H1 (cell line): ENCODE results near the gene RAB38. TPM values are rescaled to one million over a fixed set of nuclear protein-coding genes. Genes with fewer than 3 reads are reported as not detected.

Source experiments
- BACH1 ChIP-seq: IDR thresholded peaks from 2 replicates; pipeline ENCODE4 v1.6.1; 2012; ENCODE audit warnings: low read length, improper control_type of control experiment
- CBX8 ChIP-seq: fragments of 300-800, 300-1000 bp; sonication (generic); IDR thresholded peaks from 2 replicates; pipeline ENCODE4 v1.7.1; 2016; ENCODE audit warnings: low read depth, low read length, borderline replicate concordance
- CEBPB ChIP-seq: IDR thresholded peaks from 2 replicates; pipeline ENCODE4 v1.6.1; 2012; ENCODE audit warnings: low read depth, low read length
- CHD2 ChIP-seq: IDR thresholded peaks from 2 replicates; pipeline ENCODE4 v1.6.1; 2012; ENCODE audit warnings: low read length, improper control_type of control experiment
- RBBP5 ChIP-seq: IDR thresholded peaks from 2 replicates; pipeline ENCODE4 v1.7.1; 2012; ENCODE audit warnings: low read depth, mild to moderate bottlenecking, inconsistent platforms, low read length, moderate library complexity, borderline replicate concordance
- RXRA ChIP-seq: IDR thresholded peaks from 2 replicates; pipeline ENCODE4 v1.6.1; 2011; ENCODE audit warnings: low read depth, mild to moderate bottlenecking, low read length, moderate library complexity; ENCODE audit not compliant: insufficient read depth
- SIX5 ChIP-seq: IDR thresholded peaks from 2 replicates; pipeline ENCODE4 v1.6.1; 2011; ENCODE audit warnings: mild to moderate bottlenecking, low read depth, low read length
- SRF ChIP-seq: IDR thresholded peaks from 2 replicates; pipeline ENCODE4 v1.6.1; 2011; ENCODE audit warnings: mild to moderate bottlenecking, low read depth, low read length, moderate library complexity
- polyA plus RNA-seq, 7 experiments: library from polyadenylated mRNA; depleted of rRNA in 3 of 7; stranded (reverse) in 5 of 7; unstranded in 2 of 7; fragments of >200 nt in 5 of 7; fragments of 200-250 nt in 2 of 7; gene quantifications; 1 replicate in 5 of 7; 2 replicates in 1 of 7; 4 replicates in 1 of 7; pipeline versions ENCODE4 v1.2.1 to v1.2.3, GENCODE V29; 2011 to 2013; ENCODE audit warnings: missing spikeins in 2 of 7, mixed read lengths in 2 of 7
- total RNA-seq: library from RNA; stranded (reverse); fragmentation: NEBNext Ultra II Directional; extraction: Animal tissue kit (Norgen Biotek cat#: 25700); gene quantifications from 2 replicates; pipeline ENCODE4 v1.2.1, GENCODE V29; 2021

RAB38 gene
- total and polyA plus RNA-seq, 2 of the 8 experiments (the other 6 are each of a cell fraction or from before 2014, with no cell fraction given): 15.4 to 16.5 TPM

DNA sequence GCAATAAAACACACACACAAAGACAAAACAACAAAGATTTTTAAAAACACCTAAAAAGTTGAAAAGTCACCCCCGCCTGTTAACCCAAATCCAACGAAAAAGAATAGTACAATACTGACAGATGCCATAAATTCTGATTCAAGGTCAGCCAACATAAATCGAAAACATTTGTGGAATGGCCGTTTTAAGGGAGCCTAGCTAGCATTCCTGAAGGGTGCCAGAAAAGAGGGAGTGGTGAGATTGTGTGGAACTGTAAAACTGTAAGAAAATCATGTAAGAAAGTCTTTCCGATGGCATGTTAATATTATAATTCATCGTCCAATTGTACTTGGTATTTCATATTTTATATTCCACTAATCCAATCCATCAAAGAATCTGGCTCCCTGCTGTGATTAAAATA lies 75.1 kb downstream of the RAB38 start (continued):
- TF ChIP-seq SIX5 (no peak), CHD2 (no peak), SRF (no peak), BACH1 (no peak), CBX8 (no peak), RBBP5 (no peak), CEBPB (no peak), RXRA (no peak)
